AG10803 (cell line): Measurements from ENCODE around the gene PEA15.

Experiments used
- DNase-seq: peaks from one replicate; pipeline ENCODE4 v3.0.0; 2010; ENCODE audit warnings: low read depth
- H3K4me3 ChIP-seq: 2 replicates; pipeline ENCODE4 v1.5.1; 2011; ENCODE audit warnings: mild to moderate bottlenecking, low read length, control low read depth
- TF ChIP-seq, protein P1 (sequence below): conservative IDR thresholded peaks from 2 replicates; pipeline ENCODE4 v1.5.1; 2011; ENCODE audit warnings: mild to moderate bottlenecking, low read length, control low read depth, inconsistent platforms

PEA15 gene

DNA sequence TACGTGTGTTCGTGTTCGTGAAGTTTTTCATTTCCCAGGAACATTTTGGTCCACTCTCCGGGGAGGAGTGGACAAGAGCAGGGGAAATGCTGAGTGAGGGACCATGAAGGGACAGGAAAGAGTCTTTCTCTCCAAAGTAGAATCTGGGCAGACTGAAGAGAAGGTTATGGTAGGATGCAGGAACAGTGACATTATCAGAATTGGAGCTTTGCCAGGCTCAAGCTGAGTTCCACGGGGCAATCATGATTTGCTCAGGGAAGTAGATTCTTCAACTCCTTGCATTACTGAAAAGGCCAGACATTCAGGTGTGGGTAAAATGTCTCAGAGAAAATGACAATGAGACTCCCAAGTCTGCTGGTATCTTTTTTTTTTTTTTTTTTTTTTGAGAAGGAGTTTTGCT lies 37.2 kb upstream of the PEA15 start:
- H3K4me3 ChIP-seq, result no peak overlapping the region
- DNase-seq, result no peak
- TF ChIP-seq, protein P1, sequence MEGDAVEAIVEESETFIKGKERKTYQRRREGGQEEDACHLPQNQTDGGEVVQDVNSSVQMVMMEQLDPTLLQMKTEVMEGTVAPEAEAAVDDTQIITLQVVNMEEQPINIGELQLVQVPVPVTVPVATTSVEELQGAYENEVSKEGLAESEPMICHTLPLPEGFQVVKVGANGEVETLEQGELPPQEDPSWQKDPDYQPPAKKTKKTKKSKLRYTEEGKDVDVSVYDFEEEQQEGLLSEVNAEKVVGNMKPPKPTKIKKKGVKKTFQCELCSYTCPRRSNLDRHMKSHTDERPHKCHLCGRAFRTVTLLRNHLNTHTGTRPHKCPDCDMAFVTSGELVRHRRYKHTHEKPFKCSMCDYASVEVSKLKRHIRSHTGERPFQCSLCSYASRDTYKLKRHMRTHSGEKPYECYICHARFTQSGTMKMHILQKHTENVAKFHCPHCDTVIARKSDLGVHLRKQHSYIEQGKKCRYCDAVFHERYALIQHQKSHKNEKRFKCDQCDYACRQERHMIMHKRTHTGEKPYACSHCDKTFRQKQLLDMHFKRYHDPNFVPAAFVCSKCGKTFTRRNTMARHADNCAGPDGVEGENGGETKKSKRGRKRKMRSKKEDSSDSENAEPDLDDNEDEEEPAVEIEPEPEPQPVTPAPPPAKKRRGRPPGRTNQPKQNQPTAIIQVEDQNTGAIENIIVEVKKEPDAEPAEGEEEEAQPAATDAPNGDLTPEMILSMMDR, result no peak

DNA sequence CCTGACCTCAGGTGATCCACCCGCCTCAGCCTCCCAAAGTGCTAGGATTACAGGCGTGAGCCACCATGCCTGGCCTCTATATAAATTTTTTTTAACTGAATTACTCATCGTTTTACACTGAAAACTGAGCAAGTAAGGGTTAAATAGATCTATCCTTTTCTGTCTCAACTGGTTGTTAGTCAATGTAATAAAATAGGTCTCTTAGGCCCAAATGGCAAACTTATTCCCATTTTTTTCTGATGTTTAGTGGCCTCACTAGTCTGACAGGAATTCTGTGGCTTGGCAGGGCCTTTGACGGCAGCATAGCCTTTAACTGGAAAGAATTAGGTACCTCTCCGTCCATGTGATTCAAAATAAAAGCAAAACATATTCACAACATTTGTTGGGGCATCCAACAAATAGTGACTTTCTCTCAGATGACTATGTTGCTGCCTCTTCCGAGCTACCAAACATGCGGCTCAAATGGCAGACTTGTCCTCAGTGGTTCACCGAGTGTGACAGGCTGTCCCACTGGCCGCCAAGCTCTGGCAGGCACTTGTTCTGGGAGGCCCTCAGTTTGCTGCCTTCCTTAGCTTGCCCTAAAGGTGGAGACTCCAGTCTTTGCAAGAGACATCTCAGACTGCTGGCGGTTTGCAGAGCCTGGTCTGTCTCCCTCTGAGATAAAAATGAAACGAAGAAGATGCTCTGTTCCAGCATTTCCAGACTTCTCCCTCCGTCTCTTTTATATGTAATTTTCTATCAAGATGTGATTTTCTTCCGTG lies 36.4 kb upstream of the PEA15 start:
- peak; percentile 56 for DNase-seq

DNA sequence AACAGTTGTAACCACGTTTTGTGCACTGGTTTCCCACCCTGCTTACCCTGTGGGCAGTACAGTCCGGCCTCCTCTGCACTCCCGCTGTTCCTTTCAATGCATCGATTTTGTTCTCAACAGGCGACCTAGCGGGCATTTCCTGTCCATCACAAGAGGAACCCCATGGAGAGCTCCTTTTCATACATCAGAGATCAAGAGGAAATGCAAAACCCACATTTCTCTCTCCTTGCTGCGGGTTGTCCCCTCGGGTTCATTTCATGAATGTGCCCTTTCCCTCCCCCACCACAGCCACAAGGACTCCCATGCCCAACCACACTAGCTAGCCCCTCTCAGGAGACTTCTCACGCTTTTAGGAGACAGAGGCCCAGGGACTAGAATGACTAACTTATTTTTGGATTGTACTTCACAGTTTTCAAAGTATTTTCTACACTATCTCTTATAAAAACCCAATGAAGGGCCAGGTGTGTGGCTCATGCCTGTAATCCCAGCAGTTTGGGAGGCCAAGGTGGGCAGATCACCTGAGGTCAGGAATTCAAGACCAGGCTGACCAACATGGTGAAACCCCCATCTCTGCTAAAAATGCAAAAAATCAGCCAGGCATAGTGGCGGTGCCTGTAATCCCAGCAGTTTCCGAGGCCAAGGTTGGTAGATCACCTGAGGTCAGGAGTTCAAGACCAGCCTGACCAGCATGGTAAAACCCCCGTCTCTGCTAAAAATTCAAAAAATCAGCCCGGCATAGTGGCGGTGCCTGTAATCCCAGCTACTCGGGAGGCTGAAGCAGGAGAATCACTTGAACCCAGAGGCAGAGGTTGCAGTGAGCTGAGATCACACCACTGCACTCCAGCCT lies 35.4 kb upstream of the PEA15 start:
- DNase-seq, result no peak
- TF ChIP-seq, protein P1, result no peak
- no peak overlapping the region for H3K4me3 ChIP-seq

More for the DNA sequence above, 36.4 kb upstream of the PEA15 start:
- no peak overlapping the region for H3K4me3 ChIP-seq
- TF ChIP-seq, protein P1, result no peak; the same call in 1 of the 2 replicates

DNA sequence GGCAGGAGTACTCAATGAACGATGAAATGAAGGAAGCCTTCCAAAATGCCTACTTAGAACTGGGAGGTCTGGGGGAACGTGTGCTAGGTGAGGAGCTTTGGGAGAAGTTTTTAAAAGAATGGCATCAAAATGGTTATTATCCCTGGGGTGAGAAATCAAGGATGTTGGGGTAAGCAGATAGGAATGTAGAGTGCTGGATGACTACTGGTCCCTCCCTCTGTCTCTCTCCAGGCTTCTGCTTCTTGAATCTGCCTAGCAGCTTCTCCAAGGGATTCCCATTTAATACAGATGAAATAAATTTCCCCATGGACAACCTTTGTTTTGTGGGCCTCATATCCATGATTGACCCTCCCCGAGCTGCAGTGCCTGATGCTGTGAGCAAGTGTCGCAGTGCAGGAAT lies 33.8 kb upstream of the PEA15 start:
- TF ChIP-seq, protein P1, result no peak
- DNase-seq, result peak; percentile 54
- H3K4me3 ChIP-seq, result no peak overlapping the region

DNA sequence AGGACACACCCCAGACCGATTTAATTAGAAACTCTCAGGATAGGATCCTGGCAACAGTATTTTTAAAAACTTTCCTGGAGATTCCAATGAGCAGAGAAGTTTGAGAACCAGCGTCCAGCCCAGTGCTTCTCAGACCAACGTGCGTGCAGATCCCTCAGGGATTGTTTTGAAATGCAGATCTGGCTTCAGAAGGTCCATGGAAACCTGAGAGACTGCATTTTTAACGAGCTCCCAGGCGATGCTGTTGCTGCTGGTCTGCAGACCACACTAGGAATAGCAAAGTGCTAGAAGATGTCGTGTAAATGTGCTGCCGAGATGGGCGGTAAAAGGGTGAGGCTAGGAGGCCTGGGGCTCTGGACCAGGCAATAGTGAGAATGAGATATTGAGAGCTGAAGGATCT lies 33.2 kb upstream of the PEA15 start:
- H3K4me3 ChIP-seq, result no peak overlapping the region
- DNase-seq, result peak; percentile 10
- TF ChIP-seq, protein P1, result no peak

DNA sequence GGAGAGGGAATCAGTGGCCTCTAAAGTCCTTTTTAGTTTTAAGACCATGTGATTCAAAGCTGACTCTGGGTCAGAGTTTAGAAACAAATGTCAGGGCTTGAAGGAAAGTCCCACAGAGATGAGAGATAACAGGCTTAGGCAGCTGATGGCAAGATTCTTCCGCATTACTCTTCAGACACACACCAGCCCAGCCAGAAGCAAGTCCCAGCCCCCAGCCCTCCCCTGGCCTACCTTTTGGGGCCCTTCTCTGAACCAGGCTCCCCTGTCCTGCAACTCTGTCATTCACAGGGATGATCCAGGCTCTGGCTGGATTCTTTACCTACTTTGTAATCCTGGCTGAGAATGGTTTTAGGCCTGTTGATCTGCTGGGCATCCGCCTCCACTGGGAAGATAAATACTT lies 28.0 kb upstream of the PEA15 start:
- TF ChIP-seq, protein P1, result no peak
- DNase-seq, result no peak
- no peak overlapping the region for H3K4me3 ChIP-seq

DNA sequence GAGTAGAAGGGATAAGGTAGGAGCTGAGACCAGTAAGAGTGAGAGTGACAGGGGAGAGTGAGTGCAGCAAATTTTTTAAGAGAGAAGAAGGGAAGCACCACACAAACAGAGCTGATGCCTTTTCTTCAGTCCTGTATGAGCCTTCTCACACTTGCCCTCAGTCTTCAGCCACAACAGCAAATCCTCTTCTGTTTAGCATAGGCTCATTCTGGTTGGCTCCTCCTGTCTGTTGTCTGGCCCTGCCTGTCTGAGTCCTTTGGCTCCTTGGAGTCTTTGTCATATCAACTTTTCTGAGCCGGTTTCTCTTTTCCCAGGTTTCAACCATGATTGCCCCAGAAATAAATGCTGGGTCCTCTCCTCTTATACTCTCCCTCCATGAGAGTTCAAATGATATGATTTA lies 27.5 kb upstream of the PEA15 start:
- H3K4me3 ChIP-seq, result no peak overlapping the region
- DNase-seq, result no peak
- TF ChIP-seq, protein P1, result no peak
